ENCODE measurements around the gene CAMK2N1. TPM values are rescaled to one million over a fixed set of nuclear protein-coding genes. Genes with fewer than 3 reads are reported as not detected.

The CAMK2N1 gene
- total RNA-seq, 2 experiments from 2014 or later, result 0.48 to 0.49 TPM

GRCh38 chr1:20496241-20496661 is 10.2 kb upstream of the CAMK2N1 start:
- DNase-seq (peak; percentile 69), ATAC-seq (peak; percentile 85)
- H3K36me3 Mint-ChIP-seq (ENCODE audit: low read depth), result peaks cover 18% of the 10 kb centered on the region
- ChIA-PET POLR2A (no interaction called here), CTCF (interaction anchor here (5.0 kb wide), 1 partner anchor 281 kb away, joined by 51 read pairs; no protein-coding TSS in a partner anchor)
- no peak overlapping the region for H3K4me3 Mint-ChIP-seq
- peaks cover 3% of the 10 kb centered on the region for H3K27me3 Mint-ChIP-seq
- intact Hi-C loops (cut with DNase I, micrococcal nuclease), result loop anchor here (1.0 to 10.0 kb wide), 2 partner anchors 11 to 781 kb away; no protein-coding TSS in a partner anchor
- H3K9me3 Mint-ChIP-seq (ENCODE audit: low read depth), result no peaks in the 10 kb centered on the region
- H3K27ac Mint-ChIP-seq, result peak overlapping the region; percentile 67
- no peaks in the 10 kb centered on the region for H3K4me1 Mint-ChIP-seq

- Mint-ChIP-seq H3K9me3 (ENCODE audit: low read depth) (no peaks in the 10 kb centered on the region), H3K4me1 (no peaks in the 10 kb centered on the region), H3K27me3 (peaks cover 3% of the 10 kb centered on the region), H3K27ac (peak overlapping the region; percentile 60), H3K36me3 (ENCODE audit: low read depth) (peaks cover 15% of the 10 kb centered on the region), H3K4me3 (no peak overlapping the region)
- no peak for DNase-seq
- intact Hi-C loops (cut with DNase I, micrococcal nuclease), result loop anchor here (1.0 to 10.0 kb wide), 2 partner anchors 12 to 781 kb away; no protein-coding TSS in a partner anchor
- CTCF ChIA-PET, result interaction anchor here (0.8 to 5.0 kb wide), 6 partner anchors 17 to 314 kb away, joined by 3 to 51 read pairs (median 3); no protein-coding TSS in a partner anchor
- POLR2A ChIA-PET, result no interaction called here
- no peak for ATAC-seq
Measured at GRCh38 chr1:20495661-20496060, 9.7 kb upstream of the CAMK2N1 start.

- ChIA-PET POLR2A (interaction anchor here (0.5 kb wide), 1 partner anchor 12 kb away, joined by 4 read pairs; no protein-coding TSS in a partner anchor), CTCF (interaction anchor here (0.5 to 5.0 kb wide), 22 partner anchors 8 to 694 kb away, joined by 3 to 51 read pairs (median 3); partner anchors contain the start of gene MUL1)
- Mint-ChIP-seq H3K9me3 (ENCODE audit: low read depth) (no peaks in the 10 kb centered on the region), H3K27me3 (peaks cover 5% of the 10 kb centered on the region), H3K36me3 (ENCODE audit: low read depth) (peaks cover 7% of the 10 kb centered on the region), H3K27ac (no peak overlapping the region), H3K4me1 (no peaks in the 10 kb centered on the region), H3K4me3 (no peak overlapping the region)
- DNase-seq (no peak), ATAC-seq (no peak)
- intact Hi-C loops (cut with DNase I, micrococcal nuclease), result loop anchor here (1.0 to 10.0 kb wide), 6 partner anchors 62 to 780 kb away; no protein-coding TSS in a partner anchor
Measured at GRCh38 chr1:20494609-20495311, 8.8 kb upstream of the CAMK2N1 start.

GRCh38 chr1:20493839-20494608 is 8.0 kb upstream of the CAMK2N1 start:
- POLR2A ChIA-PET, result no interaction called here
- Mint-ChIP-seq H3K9me3 (ENCODE audit: low read depth) (no peaks in the 10 kb centered on the region), H3K4me3 (no peak overlapping the region), H3K4me1 (no peaks in the 10 kb centered on the region), H3K27ac (no peak overlapping the region), H3K27me3 (peaks cover 10% of the 10 kb centered on the region), H3K36me3 (ENCODE audit: low read depth) (peaks cover 7% of the 10 kb centered on the region)
- peak; percentile 31 for ATAC-seq
- intact Hi-C loops (cut with DNase I, micrococcal nuclease), result loop anchor here (1.0 to 10.0 kb wide), 10 partner anchors 62 to 779 kb away; no protein-coding TSS in a partner anchor
- peak; percentile 88 for DNase-seq
- CTCF ChIA-PET, result interaction anchor here (0.5 to 5.0 kb wide), 31 partner anchors 8 to 693 kb away, joined by 3 to 51 read pairs (median 3); partner anchors contain the start of gene MUL1

- ChIA-PET POLR2A (no interaction called here), CTCF (interaction anchor here (0.7 to 5.0 kb wide), 16 partner anchors 8 to 287 kb away, joined by 3 to 51 read pairs (median 3); no protein-coding TSS in a partner anchor)
- Mint-ChIP-seq H3K27me3 (peaks cover 16% of the 10 kb centered on the region), H3K4me1 (no peaks in the 10 kb centered on the region), H3K4me3 (no peak overlapping the region), H3K9me3 (ENCODE audit: low read depth) (no peaks in the 10 kb centered on the region), H3K36me3 (ENCODE audit: low read depth) (peaks cover 7% of the 10 kb centered on the region), H3K27ac (no peak overlapping the region)
- DNase-seq (no peak), ATAC-seq (no peak)
- intact Hi-C loops (cut with DNase I, micrococcal nuclease), result loop anchor here (1.0 to 10.0 kb wide), 9 partner anchors 61 to 779 kb away; no protein-coding TSS in a partner anchor
Measured at GRCh38 chr1:20493309-20493708, 7.3 kb upstream of the CAMK2N1 start.

GRCh38 chr1:20492751-20493150 is 6.7 kb upstream of the CAMK2N1 start:
- H3K4me3 Mint-ChIP-seq, result no peak overlapping the region
- POLR2A ChIA-PET, result no interaction called here
- H3K27ac Mint-ChIP-seq, result no peak overlapping the region
- CTCF ChIA-PET, result interaction anchor here (0.7 to 5.0 kb wide), 9 partner anchors 12 to 278 kb away, joined by 3 to 51 read pairs (median 3); no protein-coding TSS in a partner anchor
- H3K27me3 Mint-ChIP-seq, result peaks cover 20% of the 10 kb centered on the region
- no peak for DNase-seq
- intact Hi-C loops (cut with DNase I, micrococcal nuclease), result loop anchor here (1.0 to 10.0 kb wide), 9 partner anchors 60 to 778 kb away; no protein-coding TSS in a partner anchor
- H3K36me3 Mint-ChIP-seq (ENCODE audit: low read depth), result peaks cover 5% of the 10 kb centered on the region
- H3K9me3 Mint-ChIP-seq (ENCODE audit: low read depth), result no peaks in the 10 kb centered on the region
- no peak for ATAC-seq
- no peaks in the 10 kb centered on the region for H3K4me1 Mint-ChIP-seq

- Mint-ChIP-seq H3K9me3 (ENCODE audit: low read depth) (no peaks in the 10 kb centered on the region), H3K4me3 (no peak overlapping the region), H3K36me3 (ENCODE audit: low read depth) (no peaks in the 10 kb centered on the region), H3K27ac (no peak overlapping the region), H3K4me1 (peaks cover 2% of the 10 kb centered on the region), H3K27me3 (peaks cover 29% of the 10 kb centered on the region)
- intact Hi-C loops (cut with DNase I, micrococcal nuclease), result loop anchor here (2.0 to 10.0 kb wide), 7 partner anchors 60 to 777 kb away; no protein-coding TSS in a partner anchor
- ATAC-seq (no peak), DNase-seq (no peak)
- POLR2A ChIA-PET, result no interaction called here
- CTCF ChIA-PET, result interaction anchor here (0.6 to 5.0 kb wide), 8 partner anchors 20 to 767 kb away, joined by 3 to 51 read pairs (median 4); no protein-coding TSS in a partner anchor
Measured at GRCh38 chr1:20491866-20492265, 5.9 kb upstream of the CAMK2N1 start.

- intact Hi-C loops (cut with DNase I, micrococcal nuclease), result loop anchor here (5.0 to 10.0 kb wide), 5 partner anchors 59 to 776 kb away; no protein-coding TSS in a partner anchor
- ATAC-seq, result no peak
- ChIA-PET CTCF (interaction anchor here (0.6 to 1.3 kb wide), 8 partner anchors 11 to 767 kb away, joined by 3 to 5 read pairs (median 4); no protein-coding TSS in a partner anchor), POLR2A (no interaction called here)
- H3K4me3 Mint-ChIP-seq, result no peak overlapping the region
- DNase-seq, result no peak
- H3K27me3 Mint-ChIP-seq, result peaks cover 29% of the 10 kb centered on the region
- H3K36me3 Mint-ChIP-seq (ENCODE audit: low read depth), result no peaks in the 10 kb centered on the region
- no peak overlapping the region for H3K27ac Mint-ChIP-seq
- H3K4me1 Mint-ChIP-seq, result peaks cover 2% of the 10 kb centered on the region
- H3K9me3 Mint-ChIP-seq (ENCODE audit: low read depth), result no peaks in the 10 kb centered on the region
Measured at GRCh38 chr1:20491178-20491577, 5.2 kb upstream of the CAMK2N1 start.

GRCh38 chr1:20487236-20487590 is 1.2 kb upstream of the CAMK2N1 start:
- intact Hi-C loops (cut with DNase I, micrococcal nuclease), result loop anchor here in 1 of 2 experiments (10.0 kb wide), 1 partner anchor 1852 kb away; the partner anchor contains the start of gene PAX7

GRCh38 chr1:20486457-20487235 is 636 bp upstream of the CAMK2N1 start:
- Mint-ChIP-seq H3K36me3 (ENCODE audit: low read depth) (no peaks in the 10 kb centered on the region), H3K9me3 (ENCODE audit: low read depth) (no peaks in the 10 kb centered on the region), H3K27ac (no peak overlapping the region), H3K27me3 (peaks cover 53% of the 10 kb centered on the region), H3K4me3 (peak overlapping the region; percentile 30), H3K4me1 (peaks cover 14% of the 10 kb centered on the region)
- intact Hi-C loops (cut with DNase I, micrococcal nuclease), result loop anchor here in 1 of 2 experiments (10.0 kb wide), 1 partner anchor 1852 kb away; the partner anchor contains the start of gene PAX7
- ChIA-PET CTCF (interaction anchor here (0.6 to 0.7 kb wide), 2 partner anchors 56 to 125 kb away, joined by 3 read pairs; no protein-coding TSS in a partner anchor), POLR2A (no interaction called here)
- peak; percentile 30 for DNase-seq
- no peak for ATAC-seq

More at GRCh38 chr1:20487236-20487590, 1.2 kb upstream of the CAMK2N1 start:
- peaks cover 48% of the 10 kb centered on the region for H3K27me3 Mint-ChIP-seq
- H3K9me3 Mint-ChIP-seq (ENCODE audit: low read depth), result no peaks in the 10 kb centered on the region
- H3K27ac Mint-ChIP-seq, result no peak overlapping the region
- DNase-seq, result no peak
- ChIA-PET CTCF (interaction anchor here (0.8 kb wide), 1 partner anchor 17 kb away, joined by 3 read pairs; no protein-coding TSS in a partner anchor), POLR2A (no interaction called here)
- no peak for ATAC-seq
- H3K36me3 Mint-ChIP-seq (ENCODE audit: low read depth), result no peaks in the 10 kb centered on the region
- peaks cover 14% of the 10 kb centered on the region for H3K4me1 Mint-ChIP-seq
- no peak overlapping the region for H3K4me3 Mint-ChIP-seq
